Uterus (tissue), 2 donors: ENCODE data around the gene ACTN1.

Experiments
- POLR2A ChIP-seq, 2 donors: fragments of 450-650 bp; IDR thresholded peaks; one replicate each; pipeline ENCODE4 v1.6.1; 2016; ENCODE audit warnings: antibody characterized with exemption in 2 of 2, mild to moderate bottlenecking in 1 of 2, moderate library complexity in 1 of 2
- TF ChIP-seq, protein P1 (sequence below), 4 experiments: fragments of 200-600 bp in 2 of 4; fragments of 450-650 bp in 2 of 4; sonication (generic) in 2 of 4; IDR thresholded peaks; one replicate each; pipeline ENCODE4 v1.5.1; 2016 to 2019; ENCODE audit warnings: antibody characterized with exemption in 4 of 4, mild to moderate bottlenecking in 2 of 4, moderate library complexity in 1 of 4

- TF ChIP-seq, protein P1, sequence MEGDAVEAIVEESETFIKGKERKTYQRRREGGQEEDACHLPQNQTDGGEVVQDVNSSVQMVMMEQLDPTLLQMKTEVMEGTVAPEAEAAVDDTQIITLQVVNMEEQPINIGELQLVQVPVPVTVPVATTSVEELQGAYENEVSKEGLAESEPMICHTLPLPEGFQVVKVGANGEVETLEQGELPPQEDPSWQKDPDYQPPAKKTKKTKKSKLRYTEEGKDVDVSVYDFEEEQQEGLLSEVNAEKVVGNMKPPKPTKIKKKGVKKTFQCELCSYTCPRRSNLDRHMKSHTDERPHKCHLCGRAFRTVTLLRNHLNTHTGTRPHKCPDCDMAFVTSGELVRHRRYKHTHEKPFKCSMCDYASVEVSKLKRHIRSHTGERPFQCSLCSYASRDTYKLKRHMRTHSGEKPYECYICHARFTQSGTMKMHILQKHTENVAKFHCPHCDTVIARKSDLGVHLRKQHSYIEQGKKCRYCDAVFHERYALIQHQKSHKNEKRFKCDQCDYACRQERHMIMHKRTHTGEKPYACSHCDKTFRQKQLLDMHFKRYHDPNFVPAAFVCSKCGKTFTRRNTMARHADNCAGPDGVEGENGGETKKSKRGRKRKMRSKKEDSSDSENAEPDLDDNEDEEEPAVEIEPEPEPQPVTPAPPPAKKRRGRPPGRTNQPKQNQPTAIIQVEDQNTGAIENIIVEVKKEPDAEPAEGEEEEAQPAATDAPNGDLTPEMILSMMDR (IDR thresholded peaks at IDR 0.05): peak in 3 of 4 experiments; percentile 17 to 24 (median 23)
- peak; percentile 53 to 72 for TF ChIP-seq POLR2A (IDR thresholded peaks at IDR 0.05)
These were observed 1.4 kb downstream of the ACTN1 start for GRCh38 chr14:68977718-68978171.
